NCI-H2227 (cell line): ENCODE results near the gene OR2D3.
"Not testable (repeated sequence)": the region's sequence is repeated elsewhere in the genome, so short reads cannot be mapped to it uniquely, and the experiment has no call there.

ENCODE experiments used
- DNase-seq: peaks from one replicate; lab custom pipeline; 2025; ENCODE audit not compliant: unreplicated experiment; lab: John Stamatoyannopoulos, UW

OR2D3 gene

GRCh38 chr11:6927030-6927617, 6.3 kb downstream of the OR2D3 start:
- no peak for DNase-seq

- no peak for DNase-seq
These were observed 8.1 kb downstream of the OR2D3 start for GRCh38 chr11:6928916-6929315.

GRCh38 chr11:6931146-6931713, 10.4 kb downstream of the OR2D3 start:
- no peak for DNase-seq

- DNase-seq, result no peak
These were observed 11.3 kb downstream of the OR2D3 start for GRCh38 chr11:6932145-6932544.

- DNase-seq, result no peak
These were observed 21.2 kb downstream of the OR2D3 start for GRCh38 chr11:6941970-6942369.

GRCh38 chr11:6943131-6943530, 22.3 kb downstream of the OR2D3 start:
- no peak for DNase-seq

GRCh38 chr11:6954248-6954647, 33.4 kb downstream of the OR2D3 start:
- not testable (repeated sequence) for DNase-seq

GRCh38 chr11:6962141-6962540, 41.3 kb downstream of the OR2D3 start:
- no peak for DNase-seq

- no peak for DNase-seq
These were observed 41.9 kb downstream of the OR2D3 start for GRCh38 chr11:6962673-6963072.

GRCh38 chr11:6968816-6969215, 48.0 kb downstream of the OR2D3 start:
- no peak for DNase-seq

- DNase-seq, result not testable (repeated sequence)
These were observed 49.1 kb downstream of the OR2D3 start for GRCh38 chr11:6969854-6970253.
